ENCODE results near the gene RERE.

RERE gene

DNA sequence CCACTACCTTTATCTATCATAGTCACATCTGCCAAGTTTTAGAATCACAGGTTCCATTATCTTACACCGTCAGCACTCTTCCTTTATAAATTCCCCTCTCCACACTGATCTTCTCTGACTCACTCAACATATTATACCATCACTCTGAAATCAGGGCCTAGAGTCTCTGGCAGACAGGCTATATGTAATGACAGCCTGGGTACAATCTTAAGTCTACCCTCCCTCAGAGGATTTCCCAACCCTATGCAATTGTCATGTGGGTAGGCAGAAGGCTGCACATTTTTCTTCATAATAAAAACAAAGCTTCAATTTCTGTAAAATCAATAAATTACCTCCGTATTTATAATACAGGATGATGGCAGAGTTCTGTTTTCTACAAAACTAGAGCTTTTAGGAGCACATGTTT, 138.0 kb downstream of the RERE start:
- in situ Hi-C loops (cut with HindIII; ENCODE audit: low pct_unique_long_range_greater_than_20kb, low sequenced_read_pairs): no loop called here
- no peak for TF ChIP-seq JUND (IDR thresholded peaks at IDR 0.05; ENCODE audit: low read depth)
- DNase-seq (ENCODE audit: low read depth in 1 of 2, low spot score in 1 of 2): no peak

DNA sequence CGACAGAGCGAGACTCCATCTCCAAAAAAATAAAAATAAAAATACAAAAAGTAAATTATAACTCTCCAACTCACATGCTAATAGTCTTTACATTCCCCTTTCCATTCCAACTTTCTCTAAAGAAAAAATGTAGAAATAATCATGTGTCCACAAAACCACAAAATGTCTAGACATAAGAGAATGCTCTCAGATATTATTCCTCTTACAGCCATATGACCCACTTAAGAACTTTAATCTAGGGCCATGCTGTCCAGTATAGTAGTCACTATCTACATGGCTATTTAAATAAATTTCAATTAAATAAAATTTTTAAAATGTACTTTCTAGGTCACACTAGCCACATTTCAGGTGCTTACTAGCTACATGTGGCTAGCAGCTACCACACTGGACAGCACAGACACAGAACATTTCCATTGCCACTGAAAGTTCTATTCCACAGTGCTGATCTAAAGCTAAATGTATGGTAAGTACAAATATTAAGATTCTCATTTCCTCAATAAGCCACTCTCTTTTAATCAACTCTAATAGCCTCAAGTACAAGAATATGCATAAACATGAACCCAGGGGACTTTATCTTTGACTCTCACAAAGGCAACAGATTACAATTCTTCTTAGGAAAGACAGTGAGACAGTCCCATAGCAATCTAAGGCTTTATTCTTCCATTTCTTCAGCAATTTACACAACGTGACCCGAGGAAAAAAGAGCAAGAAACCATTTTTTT, 138.6 kb downstream of the RERE start:
- in situ Hi-C loops (cut with HindIII; ENCODE audit: low pct_unique_long_range_greater_than_20kb, low sequenced_read_pairs): no loop called here
- TF ChIP-seq JUND (IDR thresholded peaks at IDR 0.05; ENCODE audit: low read depth): no peak
- no peak for DNase-seq (ENCODE audit: low read depth in 1 of 2, low spot score in 1 of 2)

DNA sequence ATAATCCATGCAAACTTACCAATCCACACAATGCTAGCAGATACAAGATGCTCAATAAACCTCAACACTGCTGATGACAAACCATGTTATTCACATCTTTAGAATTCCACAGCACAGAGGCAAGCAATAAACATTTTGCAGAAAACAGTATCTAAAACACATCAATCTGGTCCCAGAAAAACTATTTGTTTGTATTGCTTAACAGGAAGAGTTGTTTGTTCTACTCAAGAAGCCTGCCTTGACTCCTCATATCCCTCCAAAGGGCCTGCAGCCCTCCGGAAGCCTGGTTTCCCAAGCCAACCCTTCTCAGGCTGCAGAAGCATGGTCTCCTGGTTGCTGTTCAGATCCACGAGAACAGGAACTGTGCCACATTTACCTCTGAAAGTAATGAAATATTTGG, 139.7 kb downstream of the RERE start:
- TF ChIP-seq JUND (IDR thresholded peaks at IDR 0.05; ENCODE audit: low read depth): no peak
- in situ Hi-C loops (cut with HindIII; ENCODE audit: low pct_unique_long_range_greater_than_20kb, low sequenced_read_pairs): no loop called here
- DNase-seq (ENCODE audit: low read depth in 1 of 2, low spot score in 1 of 2): no peak

DNA sequence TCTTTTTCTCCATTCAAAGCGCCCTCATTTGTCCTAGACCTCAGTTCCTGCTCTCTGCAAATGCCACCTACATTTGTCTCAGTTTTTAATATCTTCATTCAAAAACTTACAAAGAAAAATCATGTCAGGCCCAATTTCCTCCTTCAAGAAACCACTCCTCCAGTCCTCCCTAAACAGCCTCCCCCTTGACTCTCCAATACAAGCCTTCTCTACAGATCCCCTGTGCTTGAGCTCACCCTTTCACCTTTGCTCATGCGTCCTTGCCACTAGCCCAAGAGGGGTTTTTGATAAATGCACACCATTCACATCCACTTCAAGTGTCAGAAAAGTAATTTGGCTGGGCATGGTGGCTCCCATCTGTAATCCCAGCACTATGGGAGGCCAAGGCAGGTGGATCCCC, 140.6 kb downstream of the RERE start:
- DNase-seq (ENCODE audit: low read depth in 1 of 2, low spot score in 1 of 2): no peak
- no peak for TF ChIP-seq JUND (IDR thresholded peaks at IDR 0.05; ENCODE audit: low read depth)
- in situ Hi-C loops (cut with HindIII; ENCODE audit: low pct_unique_long_range_greater_than_20kb, low sequenced_read_pairs): no loop called here

DNA sequence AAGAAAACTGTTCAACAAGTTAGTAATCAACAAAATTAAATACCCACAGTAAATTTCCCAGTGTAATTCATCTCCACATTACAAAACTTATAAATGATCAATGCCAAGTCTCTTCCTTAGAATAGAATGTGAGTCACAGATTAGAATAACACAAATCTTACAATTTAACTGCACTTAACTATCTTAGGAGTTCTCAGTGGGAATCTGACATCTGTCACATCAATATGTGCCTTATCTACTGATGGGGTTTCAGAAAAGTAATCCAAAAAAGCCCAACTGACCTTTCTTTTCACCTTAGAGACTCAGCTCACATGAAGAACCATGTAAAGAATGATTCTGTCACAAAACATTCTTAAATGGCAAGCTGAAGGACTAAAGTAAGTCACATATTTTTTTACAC, 141.4 kb downstream of the RERE start:
- DNase-seq (ENCODE audit: low read depth in 1 of 2, low spot score in 1 of 2): no peak
- TF ChIP-seq JUND (IDR thresholded peaks at IDR 0.05; ENCODE audit: low read depth): no peak
- in situ Hi-C loops (cut with HindIII; ENCODE audit: low pct_unique_long_range_greater_than_20kb, low sequenced_read_pairs): no loop called here

DNA sequence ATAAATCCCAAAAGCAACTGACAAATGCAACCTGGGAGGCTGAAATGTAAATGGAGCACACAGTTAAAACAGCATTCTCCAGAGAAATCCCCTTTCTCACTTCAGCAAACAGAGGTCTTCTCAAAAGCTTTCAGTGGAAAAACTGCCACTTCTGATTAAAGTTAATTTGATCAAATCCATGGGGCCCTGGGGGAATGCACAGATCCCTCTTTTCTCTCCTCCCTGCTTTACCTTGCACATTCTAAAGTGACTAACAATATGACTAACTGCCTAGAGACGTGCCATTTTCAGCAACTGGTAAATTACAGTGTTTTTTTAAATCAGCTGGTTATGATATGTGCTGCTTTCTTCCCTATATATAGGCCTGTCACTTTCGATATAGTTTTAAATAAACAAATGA, 142.5 kb downstream of the RERE start:
- DNase-seq (ENCODE audit: low read depth in 1 of 2, low spot score in 1 of 2): no peak
- in situ Hi-C loops (cut with HindIII; ENCODE audit: low pct_unique_long_range_greater_than_20kb, low sequenced_read_pairs): no loop called here
- TF ChIP-seq JUND (IDR thresholded peaks at IDR 0.05; ENCODE audit: low read depth): no peak

DNA sequence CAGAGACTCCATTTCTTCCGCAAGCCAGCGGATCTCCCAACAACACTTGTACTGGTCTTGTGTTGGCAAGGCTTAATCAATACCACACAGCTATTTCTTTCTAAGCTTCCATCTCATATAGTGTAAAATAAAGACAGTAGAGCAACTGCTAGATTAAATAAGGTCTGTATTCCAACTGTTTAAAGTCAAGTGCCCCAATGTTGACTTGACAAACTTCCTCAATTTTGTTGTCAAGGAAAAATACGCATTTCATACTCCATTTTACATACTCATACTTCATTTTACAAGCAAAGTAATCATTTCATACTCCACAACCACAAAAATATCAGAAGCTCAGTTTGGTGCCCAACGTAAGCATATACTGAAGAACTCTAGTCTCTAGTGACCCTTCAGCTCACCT, 143.0 kb downstream of the RERE start:
- TF ChIP-seq JUND (IDR thresholded peaks at IDR 0.05; ENCODE audit: low read depth): no peak
- DNase-seq (ENCODE audit: low read depth in 1 of 2, low spot score in 1 of 2): no peak
- in situ Hi-C loops (cut with HindIII; ENCODE audit: low pct_unique_long_range_greater_than_20kb, low sequenced_read_pairs): no loop called here

DNA sequence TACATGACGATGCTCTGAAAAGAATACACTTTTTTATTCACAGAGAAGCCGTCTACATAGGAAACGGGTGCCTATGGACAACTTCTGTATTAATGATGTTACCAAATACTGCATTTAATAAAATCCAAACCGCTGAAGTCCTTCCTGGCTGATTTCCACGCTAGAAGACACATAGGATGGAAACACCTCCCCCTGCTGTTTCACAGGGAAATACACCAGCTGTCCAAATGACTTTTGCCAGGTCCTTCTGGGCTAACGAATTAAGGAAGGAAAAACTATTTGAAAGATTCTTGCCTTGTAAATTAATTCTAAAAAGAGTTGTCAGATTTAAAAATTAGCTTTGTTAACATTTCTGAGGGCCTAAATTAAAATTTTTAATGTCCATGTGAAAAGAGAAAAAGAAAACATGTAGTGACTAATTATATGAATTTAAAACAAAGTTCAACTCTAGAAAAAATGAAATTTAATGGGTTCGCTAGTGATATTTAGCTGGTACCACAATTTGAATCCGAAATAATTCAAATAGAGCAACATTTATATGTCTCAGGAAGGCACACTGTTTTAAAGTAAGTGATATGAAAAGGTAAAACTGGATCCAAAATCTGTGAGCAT, 146.0 kb downstream of the RERE start:
- peak; percentile 6 to 60 for DNase-seq (ENCODE audit: low read depth in 1 of 2, low spot score in 1 of 2)
- in situ Hi-C loops (cut with HindIII; ENCODE audit: low pct_unique_long_range_greater_than_20kb, low sequenced_read_pairs): no loop called here
- TF ChIP-seq JUND (IDR thresholded peaks at IDR 0.05; ENCODE audit: low read depth): no peak

DNA sequence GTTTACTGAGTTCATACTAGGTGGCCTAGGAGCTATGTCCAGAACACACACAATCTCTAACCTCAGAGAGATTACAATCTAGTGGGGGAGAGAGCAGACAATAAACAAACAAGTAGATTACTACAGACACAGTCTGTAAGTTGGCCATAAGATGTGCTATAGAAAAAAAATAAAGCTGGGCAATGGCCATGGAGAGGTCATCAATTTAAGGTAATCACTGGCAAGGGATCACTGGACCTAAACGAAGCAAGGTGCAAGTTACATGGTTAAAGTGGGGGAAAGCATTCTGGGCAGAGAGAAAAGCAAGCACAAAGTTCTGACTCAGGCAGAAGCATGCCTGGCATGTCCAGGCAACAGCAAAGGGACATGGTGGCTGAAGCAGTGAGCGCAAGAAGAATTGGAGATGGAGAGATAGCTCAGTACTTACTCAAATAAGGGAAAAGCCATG, 147.0 kb downstream of the RERE start:
- TF ChIP-seq JUND (IDR thresholded peaks at IDR 0.05; ENCODE audit: low read depth): 0 out of 2 replicates have a peak, but pooled peaks have one; percentile 28
- DNase-seq (ENCODE audit: low read depth in 1 of 2, low spot score in 1 of 2): peak in 1 of 2 experiments; percentile 53
- in situ Hi-C loops (cut with HindIII; ENCODE audit: low pct_unique_long_range_greater_than_20kb, low sequenced_read_pairs): no loop called here

DNA sequence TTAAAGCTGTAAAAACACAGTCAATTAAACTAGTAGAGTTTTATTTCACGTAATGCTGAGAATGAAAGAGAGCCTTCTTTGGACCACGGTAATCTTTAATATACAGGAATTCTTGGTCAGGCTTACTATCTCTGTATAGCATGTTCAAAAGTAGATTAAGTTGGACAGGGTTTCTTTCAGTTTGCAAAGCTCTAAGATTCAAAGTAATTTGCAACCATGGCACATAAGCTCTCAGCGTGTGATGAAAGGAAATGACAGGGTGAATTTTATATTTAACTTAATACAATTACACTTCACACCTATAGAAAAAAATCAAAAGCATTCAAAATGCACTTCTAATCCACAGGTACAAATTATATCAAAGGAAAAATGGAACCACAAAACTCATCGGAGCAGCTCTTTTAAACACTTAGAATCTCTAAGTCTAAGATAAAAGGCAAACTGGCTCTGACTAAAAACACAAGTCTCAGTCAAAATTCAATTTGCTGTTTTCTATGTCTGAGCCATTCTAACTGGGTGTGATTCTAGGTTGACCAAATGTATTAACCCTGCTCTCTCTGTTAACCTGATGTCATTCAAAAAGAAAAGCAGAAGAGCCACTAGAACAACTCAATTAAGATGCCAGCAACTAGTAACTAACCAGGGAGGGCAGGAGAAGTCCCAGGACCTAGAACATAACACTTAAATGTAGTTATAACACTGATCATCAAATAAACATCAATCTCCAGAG, 147.7 kb downstream of the RERE start:
- no peak for TF ChIP-seq JUND (IDR thresholded peaks at IDR 0.05; ENCODE audit: low read depth)
- in situ Hi-C loops (cut with HindIII; ENCODE audit: low pct_unique_long_range_greater_than_20kb, low sequenced_read_pairs): no loop called here
- no peak for DNase-seq (ENCODE audit: low read depth in 1 of 2, low spot score in 1 of 2)

DNA sequence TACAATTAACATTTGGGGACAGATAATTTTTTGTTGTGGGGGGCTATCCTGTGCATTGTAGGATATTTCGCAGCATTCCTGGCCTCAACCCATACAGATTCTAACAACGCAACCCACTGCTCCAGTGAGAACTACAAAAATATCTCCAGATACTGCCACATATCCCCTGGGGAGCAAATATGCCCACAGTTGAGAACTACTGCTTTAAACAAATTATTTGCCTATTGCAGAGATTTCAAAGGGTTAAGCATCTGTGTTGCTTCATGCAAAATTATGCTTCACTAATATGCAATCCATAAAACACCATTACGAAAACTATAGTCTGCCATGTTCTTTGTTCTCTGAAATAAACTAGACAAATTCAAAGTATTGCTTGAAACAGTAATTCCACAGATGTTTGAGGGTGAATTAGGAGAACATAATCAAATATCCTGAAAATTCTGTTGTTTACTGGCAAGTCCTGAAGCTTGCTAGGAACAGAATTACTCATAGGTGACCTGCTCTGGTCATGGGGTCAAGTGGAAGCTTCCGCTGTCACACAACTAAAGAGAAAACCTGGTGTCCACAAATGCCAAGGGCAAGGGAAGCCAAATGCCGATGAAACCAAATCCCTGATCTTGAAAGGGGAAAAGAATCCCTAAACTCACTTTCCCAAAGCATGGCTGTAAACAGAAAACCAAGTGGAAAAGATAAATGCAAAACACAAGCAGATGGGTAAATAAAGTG, 149.4 kb downstream of the RERE start:
- no peak for TF ChIP-seq JUND (IDR thresholded peaks at IDR 0.05; ENCODE audit: low read depth)
- in situ Hi-C loops (cut with HindIII; ENCODE audit: low pct_unique_long_range_greater_than_20kb, low sequenced_read_pairs): no loop called here
- DNase-seq (ENCODE audit: low read depth in 1 of 2, low spot score in 1 of 2): no peak

DNA sequence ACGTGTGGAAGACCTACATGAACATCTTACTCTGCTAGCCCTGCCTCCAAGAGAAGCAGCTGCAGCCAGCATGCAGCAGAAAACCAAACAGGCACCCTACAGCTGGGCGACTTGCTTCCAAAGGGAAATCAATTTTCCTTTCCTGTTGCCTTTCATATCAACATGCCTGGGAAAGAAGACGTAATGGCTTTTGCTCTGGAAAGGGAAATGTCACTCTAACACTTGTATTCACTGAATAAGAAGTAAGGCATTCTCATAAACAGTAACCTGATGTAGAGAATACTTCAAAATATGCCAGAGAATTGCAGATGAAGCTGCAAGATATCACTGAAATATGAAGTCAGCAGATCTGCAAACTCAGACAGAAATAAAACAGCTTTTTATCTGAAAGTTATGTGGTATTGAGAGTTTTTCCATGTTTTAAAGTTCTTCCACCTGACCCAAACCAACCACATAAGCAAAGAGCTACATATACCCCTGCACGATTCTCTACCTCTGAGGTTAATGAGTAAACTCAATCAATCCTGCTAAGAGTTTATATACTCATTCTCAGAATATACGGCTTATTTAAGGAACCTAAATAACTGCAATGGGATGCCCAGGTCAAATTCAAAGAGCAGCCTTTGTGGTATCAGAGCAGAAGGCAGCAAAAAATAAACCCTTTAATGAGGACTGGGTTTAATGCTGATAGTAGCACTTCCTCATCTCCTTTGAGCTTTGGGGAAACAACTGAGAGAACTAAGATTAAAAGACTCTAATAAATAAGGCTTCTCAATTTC, 150.9 kb downstream of the RERE start:
- no peak for DNase-seq (ENCODE audit: low read depth in 1 of 2, low spot score in 1 of 2)
- no peak for TF ChIP-seq JUND (IDR thresholded peaks at IDR 0.05; ENCODE audit: low read depth)
- in situ Hi-C loops (cut with HindIII; ENCODE audit: low pct_unique_long_range_greater_than_20kb, low sequenced_read_pairs): no loop called here
